HL-60 (cell line): ENCODE data around the gene GRXCR2.

Experiments
- GABPA ChIP-seq: IDR thresholded peaks from 2 replicates; pipeline ENCODE4 v1.6.1; 2012; ENCODE audit warnings: low read depth
- POLR2AphosphoS5 ChIP-seq: IDR thresholded peaks from 2 replicates; pipeline ENCODE4 v1.6.1; 2012; ENCODE audit warnings: low read depth
- TF ChIP-seq, protein P1 (sequence below): IDR thresholded peaks from one replicate; pipeline ENCODE4 v1.5.1; 2011; ENCODE audit warnings: low read length, control low read depth, inconsistent platforms; ENCODE audit not compliant: insufficient read depth

DNA sequence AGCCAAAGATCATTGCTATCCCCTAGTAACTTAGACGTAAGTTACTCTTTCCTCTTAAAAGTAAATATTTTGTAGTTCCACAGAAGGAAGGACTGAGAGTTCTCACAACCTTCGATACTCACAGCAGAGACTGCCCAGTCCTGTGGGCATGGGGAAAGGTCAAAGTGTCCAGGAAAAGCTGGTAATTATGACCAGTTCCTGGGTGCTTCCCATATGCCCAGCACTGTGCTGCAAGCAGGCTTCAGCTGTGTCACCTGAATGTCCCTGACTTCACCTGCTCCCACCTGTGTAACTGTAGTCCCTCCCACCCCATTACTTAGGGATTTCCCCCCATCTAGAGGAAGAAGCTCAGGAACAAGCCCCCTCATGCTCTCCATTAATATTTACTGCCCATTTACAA is 45.6 kb upstream of the GRXCR2 start:
- no peak for TF ChIP-seq POLR2AphosphoS5
- TF ChIP-seq GABPA = no peak
- TF ChIP-seq, protein P1, sequence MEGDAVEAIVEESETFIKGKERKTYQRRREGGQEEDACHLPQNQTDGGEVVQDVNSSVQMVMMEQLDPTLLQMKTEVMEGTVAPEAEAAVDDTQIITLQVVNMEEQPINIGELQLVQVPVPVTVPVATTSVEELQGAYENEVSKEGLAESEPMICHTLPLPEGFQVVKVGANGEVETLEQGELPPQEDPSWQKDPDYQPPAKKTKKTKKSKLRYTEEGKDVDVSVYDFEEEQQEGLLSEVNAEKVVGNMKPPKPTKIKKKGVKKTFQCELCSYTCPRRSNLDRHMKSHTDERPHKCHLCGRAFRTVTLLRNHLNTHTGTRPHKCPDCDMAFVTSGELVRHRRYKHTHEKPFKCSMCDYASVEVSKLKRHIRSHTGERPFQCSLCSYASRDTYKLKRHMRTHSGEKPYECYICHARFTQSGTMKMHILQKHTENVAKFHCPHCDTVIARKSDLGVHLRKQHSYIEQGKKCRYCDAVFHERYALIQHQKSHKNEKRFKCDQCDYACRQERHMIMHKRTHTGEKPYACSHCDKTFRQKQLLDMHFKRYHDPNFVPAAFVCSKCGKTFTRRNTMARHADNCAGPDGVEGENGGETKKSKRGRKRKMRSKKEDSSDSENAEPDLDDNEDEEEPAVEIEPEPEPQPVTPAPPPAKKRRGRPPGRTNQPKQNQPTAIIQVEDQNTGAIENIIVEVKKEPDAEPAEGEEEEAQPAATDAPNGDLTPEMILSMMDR = no peak
